Tibial nerve (tissue), 3 donors: ENCODE data around the gene RAB4A.

Source experiments
- POLR2A ChIP-seq, 2 donors: fragments of 450-650 bp; IDR thresholded peaks; one replicate each; pipeline ENCODE4 v1.6.1; 2017; ENCODE audit warnings: antibody characterized with exemption in 2 of 2, mild to moderate bottlenecking in 2 of 2, moderate library complexity in 2 of 2
- TF ChIP-seq, protein P1 (sequence below), 5 experiments: fragments of 200-600 bp in 3 of 5; fragments of 450-650 bp in 2 of 5; sonication (generic) in 3 of 5; IDR thresholded peaks; one replicate each; pipeline ENCODE4 v1.5.1; 2016 to 2019; ENCODE audit warnings: antibody characterized with exemption in 5 of 5, mild to moderate bottlenecking in 3 of 5, moderate library complexity in 2 of 5

DNA sequence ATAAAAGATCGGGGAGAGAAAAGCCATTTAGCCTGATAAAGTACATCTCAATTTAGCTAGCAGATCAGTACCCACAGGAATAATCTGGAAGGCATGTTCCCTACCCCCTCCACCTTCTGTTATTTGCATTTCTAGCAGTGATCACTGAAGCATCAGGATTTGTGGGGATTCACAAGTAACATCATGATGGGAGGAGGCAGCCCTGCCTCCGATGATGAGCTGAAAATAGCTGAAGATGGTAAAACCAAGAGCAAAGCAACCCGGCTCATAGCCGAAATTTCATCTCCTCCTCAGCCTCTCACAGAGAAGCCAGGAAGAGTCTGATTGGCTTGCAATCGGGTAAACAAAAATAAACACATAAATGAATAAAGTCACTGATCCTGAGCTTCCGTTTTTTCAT lies 69.6 kb downstream of the RAB4A start:
- no peak for TF ChIP-seq POLR2A (IDR thresholded peaks at IDR 0.05)
- TF ChIP-seq, protein P1, sequence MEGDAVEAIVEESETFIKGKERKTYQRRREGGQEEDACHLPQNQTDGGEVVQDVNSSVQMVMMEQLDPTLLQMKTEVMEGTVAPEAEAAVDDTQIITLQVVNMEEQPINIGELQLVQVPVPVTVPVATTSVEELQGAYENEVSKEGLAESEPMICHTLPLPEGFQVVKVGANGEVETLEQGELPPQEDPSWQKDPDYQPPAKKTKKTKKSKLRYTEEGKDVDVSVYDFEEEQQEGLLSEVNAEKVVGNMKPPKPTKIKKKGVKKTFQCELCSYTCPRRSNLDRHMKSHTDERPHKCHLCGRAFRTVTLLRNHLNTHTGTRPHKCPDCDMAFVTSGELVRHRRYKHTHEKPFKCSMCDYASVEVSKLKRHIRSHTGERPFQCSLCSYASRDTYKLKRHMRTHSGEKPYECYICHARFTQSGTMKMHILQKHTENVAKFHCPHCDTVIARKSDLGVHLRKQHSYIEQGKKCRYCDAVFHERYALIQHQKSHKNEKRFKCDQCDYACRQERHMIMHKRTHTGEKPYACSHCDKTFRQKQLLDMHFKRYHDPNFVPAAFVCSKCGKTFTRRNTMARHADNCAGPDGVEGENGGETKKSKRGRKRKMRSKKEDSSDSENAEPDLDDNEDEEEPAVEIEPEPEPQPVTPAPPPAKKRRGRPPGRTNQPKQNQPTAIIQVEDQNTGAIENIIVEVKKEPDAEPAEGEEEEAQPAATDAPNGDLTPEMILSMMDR (IDR thresholded peaks at IDR 0.05): no peak
